Neural progenitor cell (in vitro differentiated cells): ENCODE measurements around the gene HMX1. TPM values are rescaled to one million over a fixed set of nuclear protein-coding genes. Genes with fewer than 3 reads are reported as not detected.
A peak's percentile ranks its signal among the peaks of the same experiment; 100 is the strongest.

ENCODE experiments used
- DNase-seq: peaks from one replicate; pipeline ENCODE4 v3.0.0-alpha.2; 2016; ENCODE audit warnings: low spot score
- H2AFZ ChIP-seq: fragments of 200-600 bp; sonication (generic); replicated peaks from 2 replicates; pipeline ENCODE4 v1.6.1; 2016; ENCODE audit warnings: antibody characterized with exemption
- H3F3A ChIP-seq: fragments of 200-600 bp; sonication (generic); 2 replicates; pipeline ENCODE4 v1.6.1; 2016; ENCODE audit warnings: antibody characterized with exemption, low read depth
- H3K27ac ChIP-seq: fragments of 200-600 bp; sonication (generic); 2 replicates; pipeline ENCODE4 v1.5.1; 2016; ENCODE audit warnings: mild to moderate bottlenecking
- H3K27me3 ChIP-seq: fragments of 200-600 bp; sonication (generic); 2 replicates; pipeline ENCODE4 v1.6.1; 2016; ENCODE audit warnings: mild to moderate bottlenecking, moderate library complexity
- H3K36me3 ChIP-seq: fragments of 200-600 bp; sonication (generic); 2 replicates; pipeline ENCODE4 v1.5.1; 2016
- H3K4me1 ChIP-seq: fragments of 200-600 bp; sonication (generic); 2 replicates; pipeline ENCODE4 v1.6.1; 2016; ENCODE audit warnings: mixed run types
- H3K4me2 ChIP-seq: fragments of 200-600 bp; sonication (generic); 2 replicates; pipeline ENCODE4 v1.6.1; 2016
- H3K4me3 ChIP-seq: fragments of 200-600 bp; sonication (generic); 2 replicates; pipeline ENCODE4 v1.5.1; 2016
- H3K79me2 ChIP-seq: fragments of 200-600 bp; sonication (generic); 2 replicates; pipeline ENCODE4 v1.6.1; 2016; ENCODE audit warnings: low read depth
- H3K9ac ChIP-seq: fragments of 200-600 bp; sonication (generic); 2 replicates; pipeline ENCODE4 v1.6.1; 2016
- H3K9me3 ChIP-seq: fragments of 200-600 bp; sonication (generic); 2 replicates; pipeline ENCODE4 v1.5.1; 2016; ENCODE audit warnings: low read depth
- H4K20me1 ChIP-seq: fragments of 200-600 bp; sonication (generic); 2 replicates; pipeline ENCODE4 v1.6.1; 2016; ENCODE audit warnings: low read depth
- H3K27ac Mint-ChIP-seq: 3 replicates; pipeline ENCODE4 v1.8.0; 2021; ENCODE audit warnings: mixed read lengths
- H3K27me3 Mint-ChIP-seq: 2 replicates; pipeline ENCODE4 v1.8.0; 2022; ENCODE audit warnings: low read depth, mild to moderate bottlenecking, inconsistent platforms, moderate library complexity, mixed read lengths; ENCODE audit not compliant: insufficient read depth
- H3K36me3 Mint-ChIP-seq: 3 replicates; pipeline ENCODE4 v1.8.0; 2021; ENCODE audit warnings: mixed read lengths
- H3K4me1 Mint-ChIP-seq: 3 replicates; pipeline ENCODE4 v1.8.0; 2021; ENCODE audit warnings: mixed read lengths
- H3K4me3 Mint-ChIP-seq: 3 replicates; pipeline ENCODE4 v1.8.0; 2021; ENCODE audit warnings: mild to moderate bottlenecking, moderate library complexity, mixed read lengths
- H3K9me3 Mint-ChIP-seq: 3 replicates; pipeline ENCODE4 v1.8.0; 2020; ENCODE audit warnings: mixed read lengths
- CTCF ChIP-seq: fragments of 200-600 bp; sonication (generic); IDR thresholded peaks from 2 replicates; pipeline ENCODE4 v1.5.1; 2017; ENCODE audit warnings: antibody characterized with exemption, mild to moderate bottlenecking
- EZH2 ChIP-seq: fragments of 200-600 bp; sonication (generic); IDR thresholded peaks from 2 replicates; pipeline ENCODE4 v1.6.1; 2017; ENCODE audit warnings: antibody characterized with exemption, mild to moderate bottlenecking, moderate library complexity
- EZH2phosphoT487 ChIP-seq: fragments of 200-600 bp; sonication (generic); IDR thresholded peaks from 2 replicates; pipeline ENCODE4 v1.6.1; 2017; ENCODE audit warnings: antibody characterized with exemption
- total RNA-seq: library from RNA; depleted of rRNA; stranded (reverse); fragments of >200 nt; gene quantifications from 2 replicates; pipeline ENCODE4 v1.2.3, GENCODE V29; 2015; ENCODE audit warnings: low replicate concordance

HMX1 gene
- total RNA-seq, 1 donor from 2014 or later, result not detected

- Histone ChIP-seq H3K9ac (no peak overlapping the region), H3F3A (no peaks in the 10 kb centered on the region), H3K79me2 (no peaks in the 10 kb centered on the region), H3K4me3 (no peak overlapping the region), H3K4me2 (no peak overlapping the region), H3K4me1 (no peaks in the 10 kb centered on the region), H3K36me3 (no peaks in the 10 kb centered on the region), H3K27ac (no peak overlapping the region), H3K9me3 (no peaks in the 10 kb centered on the region), H2AFZ (no peak overlapping the region), H4K20me1 (no peaks in the 10 kb centered on the region), H3K27me3 (peaks cover 45% of the 10 kb centered on the region)
- no peaks in the 10 kb centered on the region for H3K36me3 Mint-ChIP-seq
- H3K9me3 Mint-ChIP-seq, result no peaks in the 10 kb centered on the region
- H3K27me3 Mint-ChIP-seq, result peaks cover 7% of the 10 kb centered on the region
- H3K4me3 Mint-ChIP-seq, result no peak overlapping the region
- TF ChIP-seq CTCF, result no peak
- TF ChIP-seq EZH2phosphoT487, result no peak
- no peak for TF ChIP-seq EZH2
- H3K4me1 Mint-ChIP-seq, result peaks cover 3% of the 10 kb centered on the region
- peak; percentile 1 for DNase-seq
- no peak overlapping the region for H3K27ac Mint-ChIP-seq
These were observed 50.3 kb downstream of the HMX1 start for GRCh38 chr4:8821151-8821950.

GRCh38 chr4:8820178-8821102, 51.2 kb downstream of the HMX1 start:
- H4K20me1 ChIP-seq, result no peaks in the 10 kb centered on the region
- H3F3A ChIP-seq, result no peaks in the 10 kb centered on the region
- H3K9me3 ChIP-seq, result no peaks in the 10 kb centered on the region
- Mint-ChIP-seq H3K36me3 (no peaks in the 10 kb centered on the region), H3K4me3 (no peak overlapping the region), H3K9me3 (no peaks in the 10 kb centered on the region), H3K27me3 (peaks cover 7% of the 10 kb centered on the region), H3K27ac (no peak overlapping the region), H3K4me1 (peaks cover 3% of the 10 kb centered on the region)
- H3K36me3 ChIP-seq, result no peaks in the 10 kb centered on the region
- H3K27ac ChIP-seq, result no peak overlapping the region
- H3K9ac ChIP-seq, result no peak overlapping the region
- no peaks in the 10 kb centered on the region for H3K4me1 ChIP-seq
- no peak overlapping the region for H3K4me2 ChIP-seq
- peak; percentile 1 for DNase-seq
- no peak for TF ChIP-seq CTCF
- no peak for TF ChIP-seq EZH2phosphoT487
- TF ChIP-seq EZH2, result no peak
- no peak overlapping the region for H2AFZ ChIP-seq
- H3K27me3 ChIP-seq, result peaks cover 36% of the 10 kb centered on the region
- H3K4me3 ChIP-seq, result no peak overlapping the region
- no peaks in the 10 kb centered on the region for H3K79me2 ChIP-seq

GRCh38 chr4:8819473-8820177, 52.0 kb downstream of the HMX1 start:
- Histone ChIP-seq H3F3A (no peaks in the 10 kb centered on the region), H3K9me3 (no peaks in the 10 kb centered on the region), H4K20me1 (no peaks in the 10 kb centered on the region), H3K4me3 (no peak overlapping the region), H3K4me2 (no peak overlapping the region), H3K27me3 (peaks cover 27% of the 10 kb centered on the region), H3K36me3 (no peaks in the 10 kb centered on the region), H3K9ac (no peak overlapping the region), H3K4me1 (no peaks in the 10 kb centered on the region), H2AFZ (no peak overlapping the region), H3K79me2 (no peaks in the 10 kb centered on the region), H3K27ac (no peak overlapping the region)
- Mint-ChIP-seq H3K27ac (no peak overlapping the region), H3K4me3 (no peak overlapping the region), H3K27me3 (peaks cover 7% of the 10 kb centered on the region), H3K4me1 (peaks cover 3% of the 10 kb centered on the region), H3K36me3 (no peaks in the 10 kb centered on the region), H3K9me3 (no peaks in the 10 kb centered on the region)
- peak; percentile 21 for DNase-seq
- TF ChIP-seq EZH2phosphoT487 (no peak), CTCF (peak; percentile 35)
